Nephron progenitor cell (in vitro differentiated cells): ENCODE measurements around the gene PRKACA.

Experiments
- DNase-seq: peaks from one replicate; pipeline ENCODE4 v3.0.0; 2021
- H3K27ac Mint-ChIP-seq: 2 replicates; pipeline ENCODE4 v1.8.0; 2021; ENCODE audit warnings: mild to moderate bottlenecking, moderate library complexity, mixed read lengths
- H3K27me3 Mint-ChIP-seq: 2 replicates; pipeline ENCODE4 v1.8.0; 2021; ENCODE audit warnings: mild to moderate bottlenecking, low read depth, mixed read lengths; ENCODE audit not compliant: poor library complexity
- H3K36me3 Mint-ChIP-seq: 2 replicates; pipeline ENCODE4 v1.8.0; 2021; ENCODE audit warnings: low read depth, mixed read lengths
- H3K4me1 Mint-ChIP-seq: 2 replicates; pipeline ENCODE4 v1.8.0; 2021; ENCODE audit warnings: mixed read lengths
- H3K4me3 Mint-ChIP-seq: 2 replicates; pipeline ENCODE4 v1.8.0; 2021; ENCODE audit warnings: mild to moderate bottlenecking, moderate library complexity, mixed read lengths
- H3K9me3 Mint-ChIP-seq: 2 replicates; pipeline ENCODE4 v1.8.0; 2021; ENCODE audit warnings: mild to moderate bottlenecking, moderate library complexity, mixed read lengths
- TF ChIP-seq, protein P1 (sequence below): fragments of 200-600 bp; sonication (generic); IDR thresholded peaks from 2 replicates; pipeline ENCODE4 v1.5.0; 2021; ENCODE audit warnings: antibody characterized with exemption

The PRKACA gene

DNA sequence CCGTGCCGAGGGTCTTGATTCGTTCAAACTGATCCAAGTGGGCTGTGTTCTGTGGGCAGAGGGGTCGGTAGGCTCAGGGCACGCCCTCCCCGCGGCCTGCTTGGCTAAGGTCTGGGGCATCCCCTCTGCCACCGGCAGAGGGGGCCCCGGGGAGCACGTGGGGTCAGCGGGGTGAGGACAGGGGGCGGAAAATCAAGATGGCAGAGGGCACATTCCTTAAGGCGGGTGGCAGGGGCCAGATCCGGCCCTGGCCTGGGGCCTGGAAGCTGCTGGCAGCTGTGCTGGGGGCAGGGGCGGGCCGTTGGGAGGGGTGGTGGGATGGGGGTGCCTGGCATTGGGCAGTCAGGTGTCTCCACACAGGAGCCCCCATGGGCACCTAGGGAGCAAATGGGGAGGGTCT, 10.7 kb downstream of the PRKACA start:
- H3K4me3 Mint-ChIP-seq = no peak overlapping the region
- peaks cover 17% of the 10 kb centered on the region for H3K4me1 Mint-ChIP-seq
- H3K27me3 Mint-ChIP-seq = no peaks in the 10 kb centered on the region
- peak overlapping the region; percentile 36 for H3K27ac Mint-ChIP-seq
- TF ChIP-seq, protein P1, sequence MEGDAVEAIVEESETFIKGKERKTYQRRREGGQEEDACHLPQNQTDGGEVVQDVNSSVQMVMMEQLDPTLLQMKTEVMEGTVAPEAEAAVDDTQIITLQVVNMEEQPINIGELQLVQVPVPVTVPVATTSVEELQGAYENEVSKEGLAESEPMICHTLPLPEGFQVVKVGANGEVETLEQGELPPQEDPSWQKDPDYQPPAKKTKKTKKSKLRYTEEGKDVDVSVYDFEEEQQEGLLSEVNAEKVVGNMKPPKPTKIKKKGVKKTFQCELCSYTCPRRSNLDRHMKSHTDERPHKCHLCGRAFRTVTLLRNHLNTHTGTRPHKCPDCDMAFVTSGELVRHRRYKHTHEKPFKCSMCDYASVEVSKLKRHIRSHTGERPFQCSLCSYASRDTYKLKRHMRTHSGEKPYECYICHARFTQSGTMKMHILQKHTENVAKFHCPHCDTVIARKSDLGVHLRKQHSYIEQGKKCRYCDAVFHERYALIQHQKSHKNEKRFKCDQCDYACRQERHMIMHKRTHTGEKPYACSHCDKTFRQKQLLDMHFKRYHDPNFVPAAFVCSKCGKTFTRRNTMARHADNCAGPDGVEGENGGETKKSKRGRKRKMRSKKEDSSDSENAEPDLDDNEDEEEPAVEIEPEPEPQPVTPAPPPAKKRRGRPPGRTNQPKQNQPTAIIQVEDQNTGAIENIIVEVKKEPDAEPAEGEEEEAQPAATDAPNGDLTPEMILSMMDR = no peak
- no peak for DNase-seq
- no peaks in the 10 kb centered on the region for H3K9me3 Mint-ChIP-seq
- peaks cover 19% of the 10 kb centered on the region for H3K36me3 Mint-ChIP-seq

DNA sequence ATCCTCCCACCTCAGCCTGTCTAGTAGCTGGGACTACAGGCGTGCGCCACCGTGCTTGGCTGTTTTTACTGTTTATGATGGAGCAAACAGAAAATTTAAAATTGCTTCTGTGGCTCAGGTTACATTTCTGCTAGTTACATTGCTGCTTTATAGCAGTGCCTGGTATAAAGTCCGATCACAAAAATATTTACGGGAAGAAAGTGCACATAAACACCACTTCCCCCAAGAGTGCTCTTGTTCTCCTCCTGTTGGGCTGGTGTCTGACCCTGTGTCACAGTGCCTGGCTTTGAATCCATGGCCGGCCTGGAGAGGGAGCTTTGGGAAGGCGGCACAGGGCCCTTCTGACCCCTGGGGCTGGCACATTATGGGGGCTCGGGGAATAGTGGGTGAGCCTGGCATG, 11.9 kb downstream of the PRKACA start:
- TF ChIP-seq, protein P1 = no peak
- H3K36me3 Mint-ChIP-seq = peaks cover 22% of the 10 kb centered on the region
- H3K27ac Mint-ChIP-seq = peak overlapping the region; percentile 74
- no peak overlapping the region for H3K4me3 Mint-ChIP-seq
- H3K4me1 Mint-ChIP-seq = peaks cover 7% of the 10 kb centered on the region
- no peak for DNase-seq
- H3K9me3 Mint-ChIP-seq = no peaks in the 10 kb centered on the region
- no peaks in the 10 kb centered on the region for H3K27me3 Mint-ChIP-seq

DNA sequence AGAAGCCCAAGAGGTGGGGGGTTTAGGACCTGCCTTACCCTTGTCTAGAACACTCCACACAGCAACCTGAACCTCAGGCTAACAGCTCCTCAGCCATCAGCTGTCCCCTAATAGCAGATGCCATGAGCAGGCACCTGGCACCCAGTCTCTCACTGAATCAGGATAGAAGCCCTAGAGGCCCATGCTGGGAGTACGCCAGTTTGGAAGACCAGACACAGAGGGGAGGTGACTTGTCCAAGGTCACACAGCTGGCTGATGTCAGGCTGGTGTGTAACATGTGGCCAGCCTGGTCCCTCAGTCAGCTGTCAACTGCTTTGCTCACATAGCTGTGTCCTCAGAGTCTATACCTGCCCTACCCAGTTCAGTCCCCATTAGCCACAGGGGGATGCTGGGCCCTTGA, 14.3 kb downstream of the PRKACA start:
- TF ChIP-seq, protein P1 = no peak
- DNase-seq = no peak
- Mint-ChIP-seq H3K4me1 (peaks cover 4% of the 10 kb centered on the region), H3K36me3 (peaks cover 25% of the 10 kb centered on the region), H3K9me3 (no peaks in the 10 kb centered on the region), H3K27me3 (no peaks in the 10 kb centered on the region), H3K27ac (no peak overlapping the region), H3K4me3 (no peak overlapping the region)

DNA sequence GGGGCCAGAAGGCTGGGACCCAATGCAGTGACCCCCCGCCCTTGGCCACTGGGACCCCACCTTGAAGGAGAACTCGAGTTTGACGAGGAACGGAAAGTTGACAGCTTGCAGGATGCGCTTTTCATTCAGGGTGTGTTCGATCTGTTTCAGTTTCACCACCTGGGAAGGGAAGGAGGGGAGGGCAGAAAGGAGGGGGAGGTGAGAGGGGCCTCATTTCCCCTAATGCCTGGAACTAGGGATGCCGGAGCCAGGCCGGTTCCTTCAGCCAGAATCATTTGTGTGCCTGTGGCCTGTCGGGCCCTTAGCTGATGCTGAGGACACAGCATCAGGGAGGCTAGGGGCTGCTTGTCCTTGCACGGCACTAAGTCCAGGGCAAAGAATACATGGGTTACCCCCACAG, 14.8 kb downstream of the PRKACA start:
- TF ChIP-seq, protein P1 = no peak
- Mint-ChIP-seq H3K9me3 (no peaks in the 10 kb centered on the region), H3K36me3 (peaks cover 25% of the 10 kb centered on the region), H3K4me1 (no peaks in the 10 kb centered on the region), H3K4me3 (no peak overlapping the region), H3K27me3 (no peaks in the 10 kb centered on the region), H3K27ac (no peak overlapping the region)
- DNase-seq = no peak

DNA sequence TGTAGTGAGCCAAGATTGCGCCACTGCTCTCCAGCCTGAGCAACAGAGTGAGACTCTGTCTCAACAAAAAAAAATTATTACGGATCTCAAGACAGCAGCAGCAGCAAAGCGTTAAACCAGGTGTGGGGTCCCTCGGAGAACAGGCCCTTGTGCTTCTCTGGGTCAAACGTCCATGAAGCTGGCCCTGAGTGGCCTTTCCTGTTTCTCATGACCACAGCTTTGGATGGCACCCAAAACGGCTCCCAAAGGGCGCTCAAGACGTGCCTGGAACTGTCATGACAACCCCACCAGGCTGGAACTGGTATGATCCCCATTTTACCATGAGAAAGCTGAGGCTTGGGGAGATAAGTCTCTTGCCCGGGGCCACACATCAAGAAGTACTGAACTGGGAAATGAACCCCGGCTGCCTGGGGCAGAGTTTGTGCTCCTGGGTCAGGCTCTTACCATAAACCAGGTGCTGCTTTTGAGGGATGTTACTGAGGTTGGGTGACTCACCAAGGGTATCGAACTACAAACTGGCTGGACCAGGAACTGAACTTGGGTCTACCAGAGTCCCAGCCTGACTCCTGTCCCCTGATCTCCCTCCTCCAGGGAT, 15.4 kb downstream of the PRKACA start:
- no peak overlapping the region for H3K27ac Mint-ChIP-seq
- H3K9me3 Mint-ChIP-seq = no peaks in the 10 kb centered on the region
- DNase-seq = no peak
- no peaks in the 10 kb centered on the region for H3K4me1 Mint-ChIP-seq
- H3K36me3 Mint-ChIP-seq = peaks cover 27% of the 10 kb centered on the region
- H3K4me3 Mint-ChIP-seq = no peak overlapping the region
- TF ChIP-seq, protein P1 = no peak
- peaks cover 1% of the 10 kb centered on the region for H3K27me3 Mint-ChIP-seq

DNA sequence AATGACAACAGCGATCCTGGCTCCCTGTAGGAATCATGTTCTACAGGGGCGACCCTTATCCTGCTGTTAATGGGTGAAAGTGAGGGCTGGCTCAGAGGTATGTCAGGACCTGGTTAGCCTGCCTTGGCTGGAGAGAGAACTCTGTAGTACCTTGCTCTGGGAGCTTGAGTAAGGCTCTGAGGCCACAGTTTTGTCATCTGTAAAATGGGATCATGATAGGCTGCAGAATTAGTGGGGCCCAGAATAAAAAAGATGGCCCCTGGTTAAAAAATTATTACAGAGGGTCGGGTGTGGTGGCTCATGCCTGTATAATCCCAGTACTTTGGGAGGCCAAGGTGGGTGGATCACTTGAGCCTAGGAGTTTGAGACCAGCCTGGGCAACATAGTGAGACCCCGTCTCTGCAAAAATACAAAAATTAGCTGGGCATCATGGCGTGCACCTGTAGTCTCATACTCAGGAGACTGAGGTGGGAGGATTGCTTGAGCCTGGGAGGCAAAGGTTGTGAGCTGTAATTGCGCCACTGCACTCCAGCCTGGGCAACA, 16.5 kb downstream of the PRKACA start:
- no peaks in the 10 kb centered on the region for H3K9me3 Mint-ChIP-seq
- TF ChIP-seq, protein P1 = no peak
- peaks cover 2% of the 10 kb centered on the region for H3K27me3 Mint-ChIP-seq
- no peaks in the 10 kb centered on the region for H3K4me1 Mint-ChIP-seq
- DNase-seq = no peak
- H3K36me3 Mint-ChIP-seq = peaks cover 35% of the 10 kb centered on the region
- peak overlapping the region; percentile 48 for H3K27ac Mint-ChIP-seq
- no peak overlapping the region for H3K4me3 Mint-ChIP-seq
